Measurements from ENCODE around the gene HBM.
A peak's percentile ranks its signal among the peaks of the same experiment; 100 is the strongest.

The HBM gene

GRCh38 chr16:130533-131173 is 35.1 kb upstream of the HBM start:
- TF ChIP-seq CTCF (IDR thresholded peaks at IDR 0.05; ENCODE audit: low read depth, low read length), result no peak
- TF ChIP-seq EZH2phosphoT487 (IDR thresholded peaks at IDR 0.05; ENCODE audit: low read depth), result no peak
- Histone ChIP-seq H3K36me3 (replicated peaks; ENCODE audit: low read depth, low read length) (peaks cover 18% of the 10 kb centered on the region), H3K9ac (ENCODE audit: low read length) (no peak overlapping the region), H3K4me3 (ENCODE audit: low read length) (no peak overlapping the region), H3K9me3 (ENCODE audit: insufficient read depth, low read length) (no peaks in the 10 kb centered on the region), H3K4me1 (ENCODE audit: low read length) (no peaks in the 10 kb centered on the region), H3K4me2 (ENCODE audit: low read length) (no peak overlapping the region), H3K27ac (ENCODE audit: low read length) (no peak overlapping the region), H3K27me3 (ENCODE audit: low read depth, low read length) (no peaks in the 10 kb centered on the region), H2AFZ (ENCODE audit: low read depth, low read length) (no peak overlapping the region), H4K20me1 (ENCODE audit: insufficient read depth, low read length) (peaks cover 27% of the 10 kb centered on the region), H3K79me2 (ENCODE audit: low read length) (peaks cover 78% of the 10 kb centered on the region)

- Histone ChIP-seq H3K79me2 (ENCODE audit: low read length) (peaks cover 88% of the 10 kb centered on the region), H3K27me3 (ENCODE audit: low read depth, low read length) (no peaks in the 10 kb centered on the region), H3K4me2 (ENCODE audit: low read length) (no peak overlapping the region), H2AFZ (ENCODE audit: low read depth, low read length) (no peak overlapping the region), H3K9me3 (ENCODE audit: insufficient read depth, low read length) (no peaks in the 10 kb centered on the region), H3K27ac (ENCODE audit: low read length) (no peak overlapping the region), H3K4me3 (ENCODE audit: low read length) (no peak overlapping the region), H4K20me1 (ENCODE audit: insufficient read depth, low read length) (peaks cover 27% of the 10 kb centered on the region), H3K4me1 (ENCODE audit: low read length) (peaks cover under 1% of the 10 kb centered on the region; the same call in 1 of the 2 replicates), H3K9ac (ENCODE audit: low read length) (no peak overlapping the region), H3K36me3 (replicated peaks; ENCODE audit: low read depth, low read length) (peaks cover 22% of the 10 kb centered on the region)
- TF ChIP-seq EZH2phosphoT487 (IDR thresholded peaks at IDR 0.05; ENCODE audit: low read depth) (no peak), CTCF (IDR thresholded peaks at IDR 0.05; ENCODE audit: low read depth, low read length) (no peak)
Measured at GRCh38 chr16:132120-132519, 33.7 kb upstream of the HBM start.

GRCh38 chr16:133716-134115 is 32.1 kb upstream of the HBM start:
- H3K36me3 ChIP-seq (replicated peaks; ENCODE audit: low read depth, low read length), result peaks cover 20% of the 10 kb centered on the region
- no peak overlapping the region for H3K27ac ChIP-seq (ENCODE audit: low read length)
- H3K9ac ChIP-seq (ENCODE audit: low read length), result no peak overlapping the region
- peaks cover 27% of the 10 kb centered on the region for H4K20me1 ChIP-seq (ENCODE audit: insufficient read depth, low read length)
- H3K27me3 ChIP-seq (ENCODE audit: low read depth, low read length), result no peaks in the 10 kb centered on the region
- H3K9me3 ChIP-seq (ENCODE audit: insufficient read depth, low read length), result no peaks in the 10 kb centered on the region
- no peak overlapping the region for H3K4me2 ChIP-seq (ENCODE audit: low read length)
- peaks cover 89% of the 10 kb centered on the region for H3K79me2 ChIP-seq (ENCODE audit: low read length)
- peaks cover 5% of the 10 kb centered on the region for H3K4me1 ChIP-seq (ENCODE audit: low read length)
- TF ChIP-seq CTCF (IDR thresholded peaks at IDR 0.05; ENCODE audit: low read depth, low read length) (no peak), EZH2phosphoT487 (IDR thresholded peaks at IDR 0.05; ENCODE audit: low read depth) (no peak)
- H3K4me3 ChIP-seq (ENCODE audit: low read length), result no peak overlapping the region
- H2AFZ ChIP-seq (ENCODE audit: low read depth, low read length), result no peak overlapping the region

GRCh38 chr16:138049-138417 is 27.7 kb upstream of the HBM start:
- Histone ChIP-seq H3K9ac (ENCODE audit: low read length) (peak overlapping the region; percentile 81), H2AFZ (ENCODE audit: low read depth, low read length) (no peak overlapping the region)

More at GRCh38 chr16:138049-138417, 27.7 kb upstream of the HBM start:
- Histone ChIP-seq H3K27me3 (ENCODE audit: low read depth, low read length) (no peaks in the 10 kb centered on the region), H3K27ac (ENCODE audit: low read length) (peak overlapping the region; percentile 48), H3K4me3 (ENCODE audit: low read length) (peak overlapping the region; percentile 87), H3K79me2 (ENCODE audit: low read length) (peaks cover 48% of the 10 kb centered on the region), H3K4me2 (ENCODE audit: low read length) (peak overlapping the region; percentile 60), H4K20me1 (ENCODE audit: insufficient read depth, low read length) (peaks cover 9% of the 10 kb centered on the region; the same call in 1 of the 2 replicates), H3K36me3 (replicated peaks; ENCODE audit: low read depth, low read length) (peaks cover 6% of the 10 kb centered on the region), H3K4me1 (ENCODE audit: low read length) (peaks cover 5% of the 10 kb centered on the region), H3K9me3 (ENCODE audit: insufficient read depth, low read length) (no peaks in the 10 kb centered on the region; the same call in 1 of the 2 replicates)
- TF ChIP-seq EZH2phosphoT487 (IDR thresholded peaks at IDR 0.05; ENCODE audit: low read depth) (no peak), CTCF (IDR thresholded peaks at IDR 0.05; ENCODE audit: low read depth, low read length) (no peak)

Measured in OCI-LY3 (cell line).